Measurements from ENCODE around the gene GAD1.

- TF ChIP-seq POLR2A (IDR thresholded peaks at IDR 0.05; ENCODE audit: low read depth) (no peak), CTCF (IDR thresholded peaks at IDR 0.05) (no peak), POLR2AphosphoS5 (IDR thresholded peaks at IDR 0.05) (no peak)
Measured at GRCh38 chr2:170823088-170823897, 6.6 kb downstream of the GAD1 start.
